AG04450 (cell line): ENCODE data around the gene NATD1. TPM values are rescaled to one million over a fixed set of nuclear protein-coding genes. Genes with fewer than 3 reads are reported as not detected.
A peak's percentile ranks its signal among the peaks of the same experiment; 100 is the strongest.

Experiments
- CTCF ChIA-PET: fragments of 300-600, 350-600 bp; formaldehyde crosslinking; extraction: SDS; loops from one replicate; lab custom pipeline; 2022; ENCODE audit warnings: antibody characterized with exemption, inconsistent platforms; lab: Charles Lee
- POLR2A ChIA-PET: fragments of 350-600 bp; formaldehyde crosslinking; extraction: SDS; loops from one replicate; lab custom pipeline; 2021; ENCODE audit warnings: antibody characterized with exemption, inconsistent platforms; lab: Yijun Ruan, JAX
- DNase-seq: peaks from one replicate; pipeline ENCODE4 v3.0.0-alpha.2; 2011; ENCODE audit warnings: low read depth, low spot score
- H3K27ac ChIP-seq: one replicate; pipeline ENCODE4 v1.5.1; 2012; ENCODE audit warnings: low read depth, low read length, control low read depth
- H3K27me3 ChIP-seq: one replicate; pipeline ENCODE4 v1.6.0; 2012; ENCODE audit warnings: low read length; ENCODE audit not compliant: control insufficient read depth, insufficient read depth
- H3K4me3 ChIP-seq: 2 replicates; pipeline ENCODE4 v1.5.1; 2011; ENCODE audit warnings: mild to moderate bottlenecking, low read depth, low read length, control low read depth
- H3K9me3 ChIP-seq: 2 replicates; pipeline ENCODE4 v1.5.1; 2012; ENCODE audit warnings: low read length; ENCODE audit not compliant: control insufficient read depth, insufficient read depth
- CTCF ChIP-seq: IDR thresholded peaks from 2 replicates; pipeline ENCODE4 v1.5.1; 2011; ENCODE audit warnings: low read depth, low read length, control low read depth, inconsistent platforms
- polyA plus RNA-seq: library from polyadenylated mRNA; depleted of rRNA; stranded (reverse); fragments of >200 nt; gene quantifications from 2 replicates; pipeline ENCODE4 v1.2.3, GENCODE V29; 2011

Gene NATD1
- polyA plus RNA-seq, 1 experiment, result 4.0 TPM

- no peak for DNase-seq
- H3K27ac ChIP-seq, result no peak overlapping the region
- peaks cover 30% of the 10 kb centered on the region for H3K9me3 ChIP-seq
- no peaks in the 10 kb centered on the region for H3K27me3 ChIP-seq
- ChIA-PET CTCF (interaction anchor here (0.8 kb wide), 1 partner anchor 168 kb away, joined by 4 read pairs; no protein-coding TSS in a partner anchor), POLR2A (no interaction called here)
- H3K4me3 ChIP-seq, result no peak overlapping the region
- no peak for TF ChIP-seq CTCF
Measured at GRCh38 chr17:21289175-21289901, 36.1 kb upstream of the NATD1 start.

GRCh38 chr17:21288571-21289017, 35.4 kb upstream of the NATD1 start:
- peaks cover 23% of the 10 kb centered on the region for H3K9me3 ChIP-seq
- DNase-seq, result no peak
- no peak for TF ChIP-seq CTCF
- H3K27ac ChIP-seq, result peak overlapping the region; percentile 94
- ChIA-PET POLR2A (interaction anchor here (3.1 kb wide), 1 partner anchor 246 kb away, joined by 10 read pairs; the partner anchor contains the start of gene USP22), CTCF (interaction anchor here (0.6 to 1.7 kb wide), 3 partner anchors 8 to 224 kb away, joined by 3 to 8 read pairs (median 3); no protein-coding TSS in a partner anchor)
- no peaks in the 10 kb centered on the region for H3K27me3 ChIP-seq
- H3K4me3 ChIP-seq, result peak overlapping the region; percentile 86

GRCh38 chr17:21287703-21288449, 34.7 kb upstream of the NATD1 start:
- peak overlapping the region; percentile 94 for H3K27ac ChIP-seq
- ChIA-PET POLR2A (interaction anchor here (0.5 to 3.1 kb wide), 3 partner anchors 27 to 245 kb away, joined by 4 to 10 read pairs (median 8); partner anchors contain the start of gene USP22), CTCF (interaction anchor here (0.6 to 2.1 kb wide), 5 partner anchors 8 to 225 kb away, joined by 3 to 8 read pairs (median 6); no protein-coding TSS in a partner anchor)
- TF ChIP-seq CTCF, result no peak
- DNase-seq, result peak; percentile 84
- H3K9me3 ChIP-seq, result peaks cover 15% of the 10 kb centered on the region
- no peaks in the 10 kb centered on the region for H3K27me3 ChIP-seq
- H3K4me3 ChIP-seq, result peak overlapping the region; percentile 86

GRCh38 chr17:21286909-21287702, 33.9 kb upstream of the NATD1 start:
- peaks cover 9% of the 10 kb centered on the region for H3K9me3 ChIP-seq
- ChIA-PET POLR2A (interaction anchor here (0.5 to 3.1 kb wide), 6 partner anchors 11 to 244 kb away, joined by 3 to 14 read pairs (median 8); partner anchors contain the start of genes TMEM11 and USP22), CTCF (interaction anchor here (0.5 to 2.1 kb wide), 6 partner anchors 11 to 244 kb away, joined by 3 to 8 read pairs (median 4); partner anchors contain the start of gene USP22)
- no peak for DNase-seq
- H3K27me3 ChIP-seq, result no peaks in the 10 kb centered on the region
- no peak for TF ChIP-seq CTCF
- peak overlapping the region; percentile 94 for H3K27ac ChIP-seq
- H3K4me3 ChIP-seq, result peak overlapping the region; percentile 86
